NB4 (cell line): Measurements from ENCODE around the gene GRIK4.

Experiments used
- CTCF ChIP-seq: IDR thresholded peaks from one replicate; pipeline ENCODE4 v1.5.1; 2012; ENCODE audit warnings: low read depth, low read length
- MAX ChIP-seq: IDR thresholded peaks from 2 replicates; pipeline ENCODE4 v1.6.1; 2011; ENCODE audit warnings: low read depth, low read length
- POLR2A ChIP-seq: IDR thresholded peaks from 2 replicates; pipeline ENCODE4 v1.6.1; 2011; ENCODE audit warnings: mild to moderate bottlenecking; ENCODE audit not compliant: insufficient read length; ENCODE audit errors: extremely low read depth

GRCh38 chr11:120694726-120695125 lies 183.2 kb downstream of the GRIK4 start:
- no peak for TF ChIP-seq POLR2A
- TF ChIP-seq CTCF: no peak
- TF ChIP-seq MAX: no peak
